Sigmoid colon (tissue), 4 donors: Measurements from ENCODE around the gene CHST2.

Experiments used
- CTCF ChIP-seq, 4 experiments: fragments of 450-650 bp in 3 of 4; fragments of 200-600 bp in 1 of 4; IDR thresholded peaks; one replicate each; pipeline ENCODE4 v1.5.1; 2016 to 2019; ENCODE audit warnings: antibody characterized with exemption in 4 of 4, mild to moderate bottlenecking in 3 of 4, moderate library complexity in 2 of 4
- POLR2A ChIP-seq, 2 donors: fragments of 450-650 bp; IDR thresholded peaks; one replicate each; pipeline ENCODE4 v1.6.1; 2016; ENCODE audit warnings: antibody characterized with exemption in 2 of 2, mild to moderate bottlenecking in 2 of 2, moderate library complexity in 2 of 2
- POLR2AphosphoS5 ChIP-seq, 4 donors: sonication (generic); formaldehyde crosslinking; IDR thresholded peaks; one replicate each; pipeline ENCODE4 v1.6.1; 2017; ENCODE audit warnings: antibody characterized with exemption in 4 of 4

DNA sequence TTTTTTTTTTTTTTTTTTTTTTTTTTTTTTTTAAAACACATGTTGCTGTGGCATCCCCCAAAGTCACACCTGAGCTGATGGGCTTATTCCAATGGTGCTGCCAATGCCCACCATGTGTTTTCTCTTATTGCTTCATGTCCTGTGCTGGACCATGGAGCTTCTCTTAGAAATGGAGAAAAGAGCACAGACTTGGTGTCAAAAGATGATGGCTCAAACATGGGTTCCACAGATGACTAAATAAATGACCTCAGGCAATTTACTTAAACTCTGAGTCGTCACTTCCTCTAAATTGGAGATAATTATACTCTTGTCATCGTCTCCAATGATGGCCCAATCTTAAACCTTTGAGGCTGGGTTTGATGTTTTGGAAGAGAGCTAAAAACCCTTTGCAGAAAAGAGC is 28.1 kb downstream of the CHST2 start:
- TF ChIP-seq CTCF (IDR thresholded peaks at IDR 0.05) (no peak), POLR2AphosphoS5 (IDR thresholded peaks at IDR 0.05) (no peak), POLR2A (IDR thresholded peaks at IDR 0.05) (no peak)
